Large intestine (tissue), 3 donors: ENCODE results near the gene AP2A2. TPM values are rescaled to one million over a fixed set of nuclear protein-coding genes. Genes with fewer than 3 reads are reported as not detected.
"Not testable (repeated sequence)": the region's sequence is repeated elsewhere in the genome, so short reads cannot be mapped to it uniquely, and the experiment has no call there.

ENCODE experiments used
- DNase-seq, 2 donors: peaks; one replicate each; pipeline versions ENCODE4 v3.0.0 to v3.0.0-alpha.2; 2013
- H3K27ac ChIP-seq: one replicate; pipeline ENCODE4 v1.5.1; 2013; ENCODE audit warnings: low read length
- H3K27me3 ChIP-seq: 2 replicates; pipeline ENCODE4 v1.6.1; 2013; ENCODE audit warnings: low read length; ENCODE audit not compliant: control insufficient read depth, insufficient read depth
- H3K36me3 ChIP-seq: 2 replicates; pipeline ENCODE4 v1.6.1; 2013; ENCODE audit warnings: low read length; ENCODE audit not compliant: control insufficient read depth, insufficient read depth
- H3K4me1 ChIP-seq: one replicate; pipeline ENCODE4 v1.6.1; 2013; ENCODE audit warnings: low read length; ENCODE audit not compliant: control insufficient read depth, insufficient read depth
- H3K4me3 ChIP-seq: one replicate; pipeline ENCODE4 v1.5.1; 2013; ENCODE audit warnings: low read length
- H3K9me3 ChIP-seq: one replicate; pipeline ENCODE4 v1.6.1; 2013; ENCODE audit warnings: mild to moderate bottlenecking, low read depth, low read length, moderate library complexity; ENCODE audit not compliant: control insufficient read depth
- WGBS: methylation state at CpG from one replicate; pipeline ENCODE4 v1.1.5; 2013; ENCODE audit warnings: low lambda C conversion rate; ENCODE audit not compliant: insufficient coverage; 5-methylcytosine and 5-hydroxymethylcytosine counted together
- polyA plus RNA-seq: library from polyadenylated mRNA; unstranded; fragments of 120-200 nt; gene quantifications from one replicate; pipeline ENCODE4 v1.2.1, GENCODE V29; 2013

Gene AP2A2
- polyA plus RNA-seq, 1 donor = 79.6 TPM

- H3K27me3 ChIP-seq = no peaks in the 10 kb centered on the region
- peaks cover 76% of the 10 kb centered on the region for H3K36me3 ChIP-seq
- H3K4me3 ChIP-seq = no peak overlapping the region
- H3K27ac ChIP-seq = no peak overlapping the region
- no CpG with 5 or more reads among the region's 26 CpGs for WGBS
- DNase-seq = no peak
- H3K9me3 ChIP-seq = no peaks in the 10 kb centered on the region
- H3K4me1 ChIP-seq = peaks cover 5% of the 10 kb centered on the region
Measured at GRCh38 chr11:972523-973211, 47.0 kb downstream of the AP2A2 start.

- no CpG with 5 or more reads among the region's 11 CpGs for WGBS
- no peak overlapping the region for H3K27ac ChIP-seq
- no peak overlapping the region for H3K4me3 ChIP-seq
- peaks cover 81% of the 10 kb centered on the region for H3K36me3 ChIP-seq
- H3K4me1 ChIP-seq = peaks cover 5% of the 10 kb centered on the region
- H3K27me3 ChIP-seq = no peaks in the 10 kb centered on the region
- DNase-seq = no peak
- no peaks in the 10 kb centered on the region for H3K9me3 ChIP-seq
Measured at GRCh38 chr11:973237-973636, 47.6 kb downstream of the AP2A2 start.

- not testable (repeated sequence) for DNase-seq
- H3K36me3 ChIP-seq = peaks cover 80% of the 10 kb centered on the region
Measured at GRCh38 chr11:975376-975775, 49.7 kb downstream of the AP2A2 start.

GRCh38 chr11:975827-976226 is 50.2 kb downstream of the AP2A2 start:
- H3K4me3 ChIP-seq = no peak overlapping the region
- no peak for DNase-seq
- no peaks in the 10 kb centered on the region for H3K27me3 ChIP-seq
- peaks cover 76% of the 10 kb centered on the region for H3K36me3 ChIP-seq
- H3K27ac ChIP-seq = no peak overlapping the region
- peaks cover 5% of the 10 kb centered on the region for H3K4me1 ChIP-seq
- H3K9me3 ChIP-seq = no peaks in the 10 kb centered on the region
- WGBS = no CpG with 5 or more reads among the region's 15 CpGs

More at GRCh38 chr11:975376-975775, 49.7 kb downstream of the AP2A2 start:
- WGBS = 92% methylated on average over 19 of the region's 41 CpGs
- not testable (repeated sequence) for H3K4me3 ChIP-seq, H3K4me1 ChIP-seq, H3K9me3 ChIP-seq, H3K27ac ChIP-seq, H3K27me3 ChIP-seq

GRCh38 chr11:976431-977160 is 50.9 kb downstream of the AP2A2 start:
- Histone ChIP-seq H3K27me3 (no peaks in the 10 kb centered on the region), H3K27ac (no peak overlapping the region), H3K36me3 (peaks cover 78% of the 10 kb centered on the region), H3K4me3 (no peak overlapping the region), H3K4me1 (peaks cover 5% of the 10 kb centered on the region), H3K9me3 (no peaks in the 10 kb centered on the region)
- no peak for DNase-seq
- WGBS = no CpG with 5 or more reads among the region's 26 CpGs

- Histone ChIP-seq H3K9me3 (no peaks in the 10 kb centered on the region), H3K4me1 (peaks cover 5% of the 10 kb centered on the region), H3K27me3 (no peaks in the 10 kb centered on the region), H3K27ac (no peak overlapping the region), H3K36me3 (peaks cover 70% of the 10 kb centered on the region), H3K4me3 (no peak overlapping the region)
- WGBS = no CpG with 5 or more reads among the region's 28 CpGs
- DNase-seq = no peak
Measured at GRCh38 chr11:977830-978720, 52.4 kb downstream of the AP2A2 start.

- DNase-seq = no peak
- no peak overlapping the region for H3K4me3 ChIP-seq
- WGBS = no CpG with 5 or more reads among the region's 16 CpGs
- peaks cover 5% of the 10 kb centered on the region for H3K4me1 ChIP-seq
- H3K36me3 ChIP-seq = peaks cover 66% of the 10 kb centered on the region
- no peaks in the 10 kb centered on the region for H3K9me3 ChIP-seq
- no peak overlapping the region for H3K27ac ChIP-seq
- no peaks in the 10 kb centered on the region for H3K27me3 ChIP-seq
Measured at GRCh38 chr11:978781-979180, 53.1 kb downstream of the AP2A2 start.

GRCh38 chr11:980438-981357 is 55.0 kb downstream of the AP2A2 start:
- Histone ChIP-seq H3K27me3 (no peaks in the 10 kb centered on the region), H3K36me3 (peaks cover 70% of the 10 kb centered on the region), H3K9me3 (no peaks in the 10 kb centered on the region), H3K4me3 (no peak overlapping the region), H3K27ac (no peak overlapping the region), H3K4me1 (peaks cover 10% of the 10 kb centered on the region)
- DNase-seq = no peak
- 100% methylated on average over 1 of the region's 26 CpGs for WGBS

GRCh38 chr11:981764-982163 is 56.1 kb downstream of the AP2A2 start:
- WGBS = no CpG with 5 or more reads among the region's 14 CpGs
- peaks cover 74% of the 10 kb centered on the region for H3K36me3 ChIP-seq

More at GRCh38 chr11:981764-982163, 56.1 kb downstream of the AP2A2 start:
- Histone ChIP-seq H3K4me3 (no peak overlapping the region), H3K27ac (no peak overlapping the region), H3K27me3 (no peaks in the 10 kb centered on the region), H3K9me3 (no peaks in the 10 kb centered on the region), H3K4me1 (peaks cover 6% of the 10 kb centered on the region)
- DNase-seq = no peak
